Breast epithelium (tissue), 4 donors: Measurements from ENCODE around the gene LAMA3. TPM values are rescaled to one million over a fixed set of nuclear protein-coding genes. Genes with fewer than 3 reads are reported as not detected.

Source experiments
- DNase-seq, 2 donors: peaks; one replicate each; pipeline ENCODE4 v3.0.0-alpha.2; 2019; ENCODE audit warnings: low spot score in 2 of 2
- H3K27ac ChIP-seq, 2 donors: fragments of 200-600 bp; sonication (generic) in 1 of 2; one replicate each; pipeline ENCODE4 v1.5.1; 2016 to 2019; ENCODE audit warnings: mild to moderate bottlenecking in 1 of 2
- H3K27me3 ChIP-seq, 2 donors: fragments of 200-600 bp; sonication (generic) in 1 of 2; one replicate each; pipeline versions ENCODE4 v1.5.1 to v1.6.0; 2017 to 2019; ENCODE audit warnings: control low read depth in 1 of 2, mild to moderate bottlenecking in 1 of 2
- H3K36me3 ChIP-seq: fragments of 200-600 bp; one replicate; pipeline ENCODE4 v1.5.1; 2019
- H3K4me1 ChIP-seq, 2 donors: fragments of 200-600 bp; sonication (generic); one replicate each; pipeline ENCODE4 v1.5.1; 2016 to 2019; ENCODE audit warnings: control low read depth in 1 of 2
- H3K4me3 ChIP-seq, 3 donors: fragments of 200-600 bp; sonication (generic); 1 replicate in 2 of 3; 2 replicates in 1 of 3; pipeline ENCODE4 v1.5.1; 2016 to 2019; ENCODE audit warnings: mild to moderate bottlenecking in 3 of 3, moderate library complexity in 2 of 3
- H3K9me3 ChIP-seq, 2 donors: fragments of 200-600 bp; sonication (generic) in 1 of 2; one replicate each; pipeline ENCODE4 v1.5.1; 2016 to 2019; ENCODE audit warnings: control low read depth in 1 of 2
- CTCF ChIP-seq, 3 donors: fragments of 450-650 bp; IDR thresholded peaks; one replicate each; pipeline ENCODE4 v1.5.1; 2016 to 2017; ENCODE audit warnings: antibody characterized with exemption in 3 of 3, mild to moderate bottlenecking in 3 of 3, moderate library complexity in 3 of 3
- POLR2A ChIP-seq: fragments of 450-650 bp; IDR thresholded peaks from one replicate; pipeline ENCODE4 v1.6.1; 2016; ENCODE audit warnings: antibody characterized with exemption, mild to moderate bottlenecking, moderate library complexity
- POLR2AphosphoS5 ChIP-seq, 3 donors: sonication (generic); formaldehyde crosslinking; IDR thresholded peaks; one replicate each; pipeline ENCODE4 v1.6.1; 2017; ENCODE audit warnings: antibody characterized with exemption in 3 of 3
- intact Hi-C: fragments of 100-400 bp; cut with DNase I; formaldehyde crosslinking; loops from one replicate; pipeline ENCODE4 v1.15.1; 2023; ENCODE audit warnings: low total_unique reads
- total RNA-seq, 3 donors: library from RNA; depleted of rRNA; stranded (reverse); fragments of >200 nt; gene quantifications; one replicate each; pipeline ENCODE4 v1.1.0, GENCODE V29; 2016

The LAMA3 gene
- total RNA-seq, 3 donors from 2014 or later, result 43.4 to 173 (median 127) TPM

GRCh38 chr18:23811176-23811575 is 121.9 kb downstream of the LAMA3 start:
- Histone ChIP-seq H3K27me3 (no peaks in the 10 kb centered on the region), H3K9me3 (no peaks in the 10 kb centered on the region), H3K27ac (no peak overlapping the region), H3K4me1 (no peaks in the 10 kb centered on the region), H3K4me3 (no peak overlapping the region), H3K36me3 (no peaks in the 10 kb centered on the region)
- no peak for TF ChIP-seq POLR2AphosphoS5 (IDR thresholded peaks at IDR 0.05)
- TF ChIP-seq CTCF (IDR thresholded peaks at IDR 0.05), result no peak
- TF ChIP-seq POLR2A, result no peak
- intact Hi-C loops, result no loop called here
- no peak for DNase-seq

- Histone ChIP-seq H3K9me3 (no peaks in the 10 kb centered on the region), H3K27ac (no peak overlapping the region), H3K4me1 (no peaks in the 10 kb centered on the region), H3K27me3 (no peaks in the 10 kb centered on the region), H3K36me3 (no peaks in the 10 kb centered on the region), H3K4me3 (no peak overlapping the region)
- intact Hi-C loops, result no loop called here
- TF ChIP-seq POLR2A (no peak), CTCF (IDR thresholded peaks at IDR 0.05) (peak; percentile 17 to 68 (median 66))
- DNase-seq, result no peak
Measured at GRCh38 chr18:23812546-23813440, 123.5 kb downstream of the LAMA3 start.

GRCh38 chr18:23814991-23815614 is 125.8 kb downstream of the LAMA3 start:
- TF ChIP-seq POLR2AphosphoS5 (IDR thresholded peaks at IDR 0.05) (no peak), CTCF (IDR thresholded peaks at IDR 0.05) (no peak), POLR2A (no peak)
- H3K36me3 ChIP-seq, result no peaks in the 10 kb centered on the region
- intact Hi-C loops, result no loop called here
- H3K27me3 ChIP-seq, result no peaks in the 10 kb centered on the region
- DNase-seq, result no peak
- H3K4me3 ChIP-seq, result no peak overlapping the region
- no peak overlapping the region for H3K27ac ChIP-seq
- H3K9me3 ChIP-seq, result no peaks in the 10 kb centered on the region
- H3K4me1 ChIP-seq, result no peaks in the 10 kb centered on the region

- TF ChIP-seq POLR2A, result no peak
- TF ChIP-seq CTCF (IDR thresholded peaks at IDR 0.05), result no peak
- no peak for TF ChIP-seq POLR2AphosphoS5 (IDR thresholded peaks at IDR 0.05)
- H3K4me1 ChIP-seq, result no peaks in the 10 kb centered on the region
- no peaks in the 10 kb centered on the region for H3K36me3 ChIP-seq
- intact Hi-C loops, result no loop called here
- H3K27ac ChIP-seq, result no peak overlapping the region
- no peak overlapping the region for H3K4me3 ChIP-seq
- no peak for DNase-seq
- H3K27me3 ChIP-seq, result no peaks in the 10 kb centered on the region
- no peaks in the 10 kb centered on the region for H3K9me3 ChIP-seq
Measured at GRCh38 chr18:23816021-23816420, 126.8 kb downstream of the LAMA3 start.

GRCh38 chr18:23816740-23817139 is 127.5 kb downstream of the LAMA3 start:
- Histone ChIP-seq H3K4me3 (no peak overlapping the region), H3K9me3 (no peaks in the 10 kb centered on the region), H3K36me3 (no peaks in the 10 kb centered on the region), H3K27ac (no peak overlapping the region), H3K27me3 (no peaks in the 10 kb centered on the region), H3K4me1 (no peaks in the 10 kb centered on the region)
- TF ChIP-seq POLR2AphosphoS5 (IDR thresholded peaks at IDR 0.05), result no peak
- no peak for TF ChIP-seq POLR2A
- no peak for TF ChIP-seq CTCF (IDR thresholded peaks at IDR 0.05)
- DNase-seq, result no peak
- intact Hi-C loops, result no loop called here
